ENCODE data around the gene CDKN2AIP.
"Not testable (repeated sequence)": the region's sequence is repeated elsewhere in the genome, so short reads cannot be mapped to it uniquely, and the experiment has no call there.

CDKN2AIP gene

GRCh38 chr4:183416879-183417755 is 27.3 kb upstream of the CDKN2AIP start:
- DNase-seq = no peak

- DNase-seq = no peak
Observed at GRCh38 chr4:183422962-183423631, 21.3 kb upstream of the CDKN2AIP start.

- DNase-seq = no peak
Observed at GRCh38 chr4:183424109-183424744, 20.2 kb upstream of the CDKN2AIP start.

GRCh38 chr4:183426507-183426906 is 17.9 kb upstream of the CDKN2AIP start:
- DNase-seq = no peak

GRCh38 chr4:183429489-183429888 is 14.9 kb upstream of the CDKN2AIP start:
- no peak for DNase-seq

GRCh38 chr4:183430317-183430993 is 14.0 kb upstream of the CDKN2AIP start:
- no peak for DNase-seq

GRCh38 chr4:183430994-183431347 is 13.5 kb upstream of the CDKN2AIP start:
- no peak for DNase-seq

GRCh38 chr4:183431614-183432013 is 12.8 kb upstream of the CDKN2AIP start:
- no peak for DNase-seq

GRCh38 chr4:183433183-183433582 is 11.3 kb upstream of the CDKN2AIP start:
- DNase-seq = not testable (repeated sequence)

- no peak for DNase-seq
Observed at GRCh38 chr4:183434264-183434663, 10.2 kb upstream of the CDKN2AIP start.

GRCh38 chr4:183434666-183435190 is 9.7 kb upstream of the CDKN2AIP start:
- DNase-seq = no peak

GRCh38 chr4:183435803-183436202 is 8.6 kb upstream of the CDKN2AIP start:
- DNase-seq = no peak

- no peak for DNase-seq
Observed at GRCh38 chr4:183436417-183436816, 8.0 kb upstream of the CDKN2AIP start.

- DNase-seq = no peak
Observed at GRCh38 chr4:183437452-183437851, 7.0 kb upstream of the CDKN2AIP start.

- no peak for DNase-seq
Observed at GRCh38 chr4:183438458-183439113, 5.8 kb upstream of the CDKN2AIP start.

- DNase-seq = no peak
Observed at GRCh38 chr4:183441276-183441675, 3.2 kb upstream of the CDKN2AIP start.

GRCh38 chr4:183443655-183444213 is 702 bp upstream of the CDKN2AIP start:
- no peak for DNase-seq

GRCh38 chr4:183445097-183445428 is 627 bp downstream of the CDKN2AIP start:
- no peak for DNase-seq

- no peak for DNase-seq
Observed at GRCh38 chr4:183447646-183448045, 3.2 kb downstream of the CDKN2AIP start.

GRCh38 chr4:183448436-183448835 is 4.0 kb downstream of the CDKN2AIP start:
- DNase-seq = no peak

GRCh38 chr4:183449193-183449882 is 4.9 kb downstream of the CDKN2AIP start:
- DNase-seq = no peak

- no peak for DNase-seq
Observed at GRCh38 chr4:183450108-183450507, 5.7 kb downstream of the CDKN2AIP start.

Data from KG1 (cell line).